A549 (cell line): Measurements from ENCODE around the gene TCL1A. TPM values are rescaled to one million over a fixed set of nuclear protein-coding genes. Genes with fewer than 3 reads are reported as not detected.

Source experiments
- ATAC-seq, 2 experiments: fragments of 200-7000 bp in 1 of 2; fragments of >200 bp in 1 of 2; cut with Nextera tagmentation in 1 of 2; cut with Tn5 transposase in 1 of 2; 3 replicates each; pipeline versions ENCODE4 v1.8.0 to v1.9.1; 2018 to 2020; ENCODE audit warnings: mild to moderate bottlenecking in 1 of 2, moderate library complexity in 1 of 2
- CTCF ChIA-PET: fragments of 300-600 bp; sonication (Branson Sonifier 250); formaldehyde crosslinking; extraction: SDS; loops from one replicate; lab custom pipeline; 2021; ENCODE audit warnings: antibody characterized with exemption, inconsistent platforms; lab: Yijun Ruan, JAX
- POLR2A ChIA-PET: fragments of 350-600 bp; formaldehyde crosslinking; extraction: SDS; loops from one replicate; lab custom pipeline; 2021; ENCODE audit warnings: antibody characterized with exemption, inconsistent platforms; lab: Yijun Ruan, JAX
- DNase-seq, 2 experiments: peaks; one replicate each; pipeline versions ENCODE4 v3.0.0 to v3.0.0-alpha.2; 2011 to 2016; ENCODE audit warnings: low read depth in 1 of 2, low spot score in 1 of 2
- FAIRE-seq: peaks from 2 replicates; lab custom pipeline; 2011; peaks lifted over from hg19 to GRCh38; lab: Jason Lieb, UNC
- H3K27ac ChIP-seq, 2 experiments: fragments of >200 bp; sonication (Bioruptor Twin); formaldehyde crosslinking; 3 replicates each; pipeline ENCODE4 v1.5.1; 2016 to 2017
- H3K4me1 ChIP-seq: fragments of >200 bp; sonication (Bioruptor Twin); formaldehyde crosslinking; 3 replicates; pipeline ENCODE4 v1.6.1; 2016
- H3K4me2 ChIP-seq: fragments of >200 bp; sonication (Bioruptor Twin); formaldehyde crosslinking; 3 replicates; pipeline ENCODE4 v1.6.1; 2016
- H3K4me3 ChIP-seq: fragments of >200 bp; sonication (Bioruptor Twin); formaldehyde crosslinking; 3 replicates; pipeline ENCODE4 v1.5.1; 2016
- H3K9me3 ChIP-seq: fragments of >200 bp; sonication (Bioruptor Twin); formaldehyde crosslinking; 3 replicates; pipeline ENCODE4 v1.6.1; 2016
- CBX2 ChIP-seq: fragments of 200-600 bp; sonication (generic); IDR thresholded peaks from 2 replicates; pipeline ENCODE4 v1.6.1; 2016; ENCODE audit warnings: low read depth, mild to moderate bottlenecking, borderline replicate concordance
- ELK1 ChIP-seq: fragments of 150-350 bp; IDR thresholded peaks from 2 replicates; pipeline ENCODE4 v1.6.1; 2014; ENCODE audit warnings: low read depth, mild to moderate bottlenecking, low read length
- EP300 ChIP-seq, 2 experiments: fragments of >200 bp; sonication (Bioruptor Twin); formaldehyde crosslinking; IDR thresholded peaks; 2 replicates in 1 of 2; 3 replicates in 1 of 2; pipeline ENCODE4 v1.6.1; 2016 to 2017
- FOSL2 ChIP-seq, 2 experiments: fragments of 450-650 bp in 1 of 2; fragments of >200 bp in 1 of 2; sonication (Bioruptor Twin) in 1 of 2; formaldehyde crosslinking; IDR thresholded peaks; 2 replicates each; pipeline versions ENCODE4 v1.5.0 to v1.6.1; 2016 to 2020; ENCODE audit warnings: mild to moderate bottlenecking in 1 of 2, moderate library complexity in 1 of 2
- GATA3 ChIP-seq: IDR thresholded peaks from 2 replicates; pipeline ENCODE4 v1.6.1; 2012; ENCODE audit warnings: borderline replicate concordance
- HDAC2 ChIP-seq: fragments of 200-600 bp; sonication (generic); IDR thresholded peaks from 2 replicates; pipeline ENCODE4 v1.6.1; 2016
- HEYL ChIP-seq: fragments of 250-450 bp; sonication (Bioruptor Pico); IDR thresholded peaks from 2 replicates; pipeline ENCODE4 v1.8.0; 2021; ENCODE audit warnings: mild to moderate bottlenecking, moderate library complexity
- HMGXB4 ChIP-seq: fragments of 250-450 bp; sonication (Bioruptor Pico); IDR thresholded peaks from 2 replicates; pipeline ENCODE4 v1.5.0; 2021; ENCODE audit warnings: mild to moderate bottlenecking, moderate library complexity, borderline replicate concordance
- HOXA7 ChIP-seq: fragments of 250-450 bp; sonication (Bioruptor Pico); IDR thresholded peaks from 2 replicates; pipeline ENCODE4 v1.5.0; 2020; ENCODE audit warnings: mild to moderate bottlenecking, moderate library complexity
- HOXB5 ChIP-seq: fragments of 250-450 bp; sonication (Bioruptor Pico); IDR thresholded peaks from 2 replicates; pipeline ENCODE4 v1.5.0; 2020; ENCODE audit warnings: mild to moderate bottlenecking, moderate library complexity
- KDM5A ChIP-seq: fragments of 200-600 bp; sonication (generic); IDR thresholded peaks from 2 replicates; pipeline ENCODE4 v1.6.1; 2016; ENCODE audit warnings: antibody characterized with exemption, mild to moderate bottlenecking
- MAFK ChIP-seq: fragments of 450-650 bp; IDR thresholded peaks from 2 replicates; pipeline ENCODE4 v1.6.1; 2014; ENCODE audit not compliant: partially characterized antibody
- MAX ChIP-seq: IDR thresholded peaks from 2 replicates; pipeline ENCODE4 v1.6.1; 2012
- NFE2L2 ChIP-seq: fragments of 150-350 bp; conservative IDR thresholded peaks from 2 replicates; pipeline ENCODE4 v1.6.1; 2014; ENCODE audit warnings: low read length
- NPAS2 ChIP-seq: fragments of 250-450 bp; sonication (Bioruptor Pico); IDR thresholded peaks from 2 replicates; pipeline ENCODE4 v1.8.0; 2022; ENCODE audit warnings: mild to moderate bottlenecking, moderate library complexity, borderline replicate concordance
- RAD21 ChIP-seq, 2 experiments: fragments of >200 bp in 1 of 2; sonication (Bioruptor Twin) in 1 of 2; formaldehyde crosslinking in 1 of 2; IDR thresholded peaks in 1 of 2; conservative IDR thresholded peaks in 1 of 2; 2 replicates in 1 of 2; 3 replicates in 1 of 2; pipeline ENCODE4 v1.6.1; 2012 to 2018; ENCODE audit warnings: inconsistent platforms in 1 of 2
- REST ChIP-seq: fragments of 200-600 bp; sonication (generic); IDR thresholded peaks from 2 replicates; pipeline ENCODE4 v1.6.1; 2016; ENCODE audit warnings: antibody characterized with exemption, mild to moderate bottlenecking, moderate library complexity
- RNF2 ChIP-seq: fragments of 200-600 bp; sonication (generic); IDR thresholded peaks from 2 replicates; pipeline ENCODE4 v1.6.1; 2016; ENCODE audit warnings: low read depth, mild to moderate bottlenecking, antibody characterized with exemption, moderate library complexity, borderline replicate concordance
- USF2 ChIP-seq: fragments of 450-650 bp; IDR thresholded peaks from 2 replicates; pipeline ENCODE4 v1.6.1; 2014; ENCODE audit warnings: antibody characterized with exemption
- ZC3H11A ChIP-seq: fragments of 450-650 bp; IDR thresholded peaks from 2 replicates; pipeline ENCODE4 v1.6.1; 2014; ENCODE audit warnings: antibody characterized with exemption, mild to moderate bottlenecking
- ZFP36 ChIP-seq: fragments of 450-650 bp; IDR thresholded peaks from 2 replicates; pipeline ENCODE4 v1.6.1; 2014; ENCODE audit warnings: borderline replicate concordance; ENCODE audit not compliant: partially characterized antibody
- ZNF302 ChIP-seq: fragments of 250-450 bp; sonication (Bioruptor Pico); IDR thresholded peaks from 2 replicates; pipeline ENCODE4 v1.9.0; 2021; ENCODE audit warnings: inconsistent platforms, mild to moderate bottlenecking, moderate library complexity
- WGBS: methylation state at CpG from one replicate; pipeline ENCODE4 v1.1.6; 2017; ENCODE audit errors: missing lambda C conversion rate; 5-methylcytosine and 5-hydroxymethylcytosine counted together
- polyA plus RNA-seq, 4 experiments: library from polyadenylated mRNA; depleted of rRNA in 3 of 4; stranded (reverse); fragments of >200 nt; fragmentation: RNase III in 1 of 4; extraction: RNeasy Plus Mini Kit Qiagen cat#74134 plus additional on column Dnase treatment in 1 of 4; gene quantifications; 2 replicates in 3 of 4; 3 replicates in 1 of 4; pipeline ENCODE4 v1.2.3, GENCODE V29; 2011 to 2017

The TCL1A gene
- polyA plus RNA-seq, 2 of the 4 experiments (the other 2 are of a cell fraction), result not detected

- ChIA-PET POLR2A (no interaction called here), CTCF (no interaction called here)
- no peak for ATAC-seq
- H3K4me3 ChIP-seq, result no peak overlapping the region
- TF ChIP-seq NFE2L2 (no peak), ZNF302 (no peak), GATA3 (no peak)
- TF ChIP-seq, all 56 proteins: peak for 0
- H3K4me2 ChIP-seq, result no peak overlapping the region
- H3K9me3 ChIP-seq, result no peaks in the 10 kb centered on the region
- FAIRE-seq (no peak), DNase-seq (no peak)
- 56% methylated on average over 10 of the region's 10 CpGs for WGBS
- H3K27ac ChIP-seq, result no peak overlapping the region
- H3K4me1 ChIP-seq, result no peaks in the 10 kb centered on the region
These were observed 22.3 kb downstream of the TCL1A start for GRCh38 chr14:95691591-95691990.

- no peak overlapping the region for H3K4me3 ChIP-seq
- CTCF ChIA-PET, result no interaction called here
These were observed 23.1 kb downstream of the TCL1A start for GRCh38 chr14:95690815-95691214.

More at GRCh38 chr14:95690815-95691214, 23.1 kb downstream of the TCL1A start:
- H3K9me3 ChIP-seq, result no peaks in the 10 kb centered on the region
- H3K4me1 ChIP-seq, result no peaks in the 10 kb centered on the region
- DNase-seq, result no peak
- no peak overlapping the region for H3K27ac ChIP-seq
- no peak overlapping the region for H3K4me2 ChIP-seq
- FAIRE-seq, result no peak
- POLR2A ChIA-PET, result no interaction called here
- TF ChIP-seq ELK1, result no peak
- TF ChIP-seq MAX, result no peak
- no peak for TF ChIP-seq RAD21 (conservative IDR thresholded peaks at IDR 0.05 in 1 of 2, IDR thresholded peaks at IDR 0.05 in 1 of 2)
- no peak for TF ChIP-seq RNF2
- TF ChIP-seq HMGXB4 (CRISPR knock-in tag), result no peak
- no peak for TF ChIP-seq HEYL
- no peak for TF ChIP-seq ZC3H11A
- no peak for TF ChIP-seq FOSL2 (IDR thresholded peaks at IDR 0.05)
- TF ChIP-seq FOSL2 (CRISPR knock-in tag; IDR thresholded peaks at IDR 0.05), result no peak
- TF ChIP-seq USF2, result no peak
- TF ChIP-seq HOXB5, result no peak
- TF ChIP-seq HOXA7 (CRISPR knock-in tag), result no peak
- no peak for TF ChIP-seq ZFP36
- no peak for TF ChIP-seq KDM5A
- TF ChIP-seq REST, result no peak
- TF ChIP-seq HDAC2, result no peak
- TF ChIP-seq NPAS2 (CRISPR knock-in tag), result no peak
- TF ChIP-seq CBX2, result no peak
- no peak for TF ChIP-seq MAFK
- TF ChIP-seq EP300 (IDR thresholded peaks at IDR 0.05), result no peak
- 51% methylated on average over 6 of the region's 10 CpGs for WGBS
- no peak for ATAC-seq
